ENCODE data around the gene WNT3. TPM values are rescaled to one million over a fixed set of nuclear protein-coding genes. Genes with fewer than 3 reads are reported as not detected.

WNT3 gene
- total RNA-seq, 1 experiment from 2014 or later: 6.1 TPM

DNA sequence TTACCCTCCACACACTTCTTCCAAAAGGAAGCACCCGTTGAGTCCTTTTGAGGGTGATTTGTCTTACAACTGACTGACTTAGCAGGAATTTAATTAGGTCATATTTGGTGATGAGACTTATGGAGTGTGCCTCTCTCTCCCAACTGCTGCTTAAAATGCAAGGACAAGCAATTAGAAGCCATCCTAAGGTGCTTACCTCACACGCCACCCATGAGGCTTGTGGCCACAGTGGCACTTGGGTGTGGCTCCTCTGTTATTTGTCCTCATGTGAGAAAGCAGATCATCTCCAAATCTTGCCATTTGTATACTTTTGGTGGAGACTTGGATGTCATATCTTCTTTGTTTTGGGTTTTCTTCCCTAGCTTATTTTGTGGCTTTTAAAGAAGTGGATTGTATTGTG lies 61.6 kb downstream of the WNT3 start:
- intact Hi-C loops (cut with micrococcal nuclease; ENCODE audit: unreplicated experiment): no loop called here
- TF ChIP-seq, protein P1, sequence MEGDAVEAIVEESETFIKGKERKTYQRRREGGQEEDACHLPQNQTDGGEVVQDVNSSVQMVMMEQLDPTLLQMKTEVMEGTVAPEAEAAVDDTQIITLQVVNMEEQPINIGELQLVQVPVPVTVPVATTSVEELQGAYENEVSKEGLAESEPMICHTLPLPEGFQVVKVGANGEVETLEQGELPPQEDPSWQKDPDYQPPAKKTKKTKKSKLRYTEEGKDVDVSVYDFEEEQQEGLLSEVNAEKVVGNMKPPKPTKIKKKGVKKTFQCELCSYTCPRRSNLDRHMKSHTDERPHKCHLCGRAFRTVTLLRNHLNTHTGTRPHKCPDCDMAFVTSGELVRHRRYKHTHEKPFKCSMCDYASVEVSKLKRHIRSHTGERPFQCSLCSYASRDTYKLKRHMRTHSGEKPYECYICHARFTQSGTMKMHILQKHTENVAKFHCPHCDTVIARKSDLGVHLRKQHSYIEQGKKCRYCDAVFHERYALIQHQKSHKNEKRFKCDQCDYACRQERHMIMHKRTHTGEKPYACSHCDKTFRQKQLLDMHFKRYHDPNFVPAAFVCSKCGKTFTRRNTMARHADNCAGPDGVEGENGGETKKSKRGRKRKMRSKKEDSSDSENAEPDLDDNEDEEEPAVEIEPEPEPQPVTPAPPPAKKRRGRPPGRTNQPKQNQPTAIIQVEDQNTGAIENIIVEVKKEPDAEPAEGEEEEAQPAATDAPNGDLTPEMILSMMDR (IDR thresholded peaks at IDR 0.05; ENCODE audit: unreplicated experiment): no peak
- no peaks in the 10 kb centered on the region for H3K9me3 Mint-ChIP-seq (ENCODE audit: low read depth, unreplicated experiment)
- H3K36me3 Mint-ChIP-seq (ENCODE audit: insufficient read depth, unreplicated experiment): peaks cover 15% of the 10 kb centered on the region
- H3K27me3 Mint-ChIP-seq (ENCODE audit: unreplicated experiment): no peaks in the 10 kb centered on the region
- CTCF ChIA-PET: interaction anchor here (0.9 to 1.1 kb wide), 2 partner anchors 9 to 29 kb away, joined by 4 to 5 read pairs; no protein-coding TSS in a partner anchor
- no TSS peak for BruUV-seq (replicated peaks)
- DNase-seq: no peak
- H3K4me3 Mint-ChIP-seq (ENCODE audit: low read depth, unreplicated experiment): no peak overlapping the region
- H3K27ac Mint-ChIP-seq (ENCODE audit: unreplicated experiment): no peak overlapping the region
- no peaks in the 10 kb centered on the region for H3K4me1 Mint-ChIP-seq (ENCODE audit: low read depth, unreplicated experiment)

DNA sequence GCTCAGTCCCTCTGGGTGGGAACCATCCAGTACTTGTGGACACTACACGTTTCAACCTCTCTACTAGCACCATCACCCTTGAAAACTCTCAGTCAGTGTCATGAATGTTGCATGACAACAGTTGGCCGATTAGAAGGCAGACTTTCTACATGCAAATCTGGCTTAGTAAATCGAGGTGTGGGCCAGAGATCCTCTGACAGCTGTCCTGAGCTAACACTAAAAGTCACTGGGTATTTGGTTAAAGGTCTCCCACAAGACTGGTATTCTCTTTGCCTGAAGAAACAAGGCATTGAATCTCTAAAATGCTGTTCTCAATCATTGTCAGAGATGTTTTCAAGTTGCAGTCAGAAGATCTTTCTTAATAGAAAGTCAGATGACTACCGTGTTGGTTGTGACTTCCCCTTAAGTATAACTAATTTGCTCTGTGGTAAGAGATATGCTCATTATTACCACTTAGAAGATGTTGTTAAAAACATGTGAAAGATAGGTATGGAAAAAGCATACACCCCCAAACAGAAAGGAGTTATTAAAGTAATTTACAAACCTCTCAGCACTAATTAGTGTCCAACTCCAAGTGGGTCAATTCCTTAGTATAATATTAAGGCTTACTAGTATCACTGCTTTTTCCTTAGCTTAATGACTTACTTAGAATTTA lies 62.3 kb downstream of the WNT3 start:
- Mint-ChIP-seq H3K36me3 (ENCODE audit: insufficient read depth, unreplicated experiment) (peaks cover 15% of the 10 kb centered on the region), H3K4me3 (ENCODE audit: low read depth, unreplicated experiment) (no peak overlapping the region), H3K9me3 (ENCODE audit: low read depth, unreplicated experiment) (no peaks in the 10 kb centered on the region), H3K27me3 (ENCODE audit: unreplicated experiment) (no peaks in the 10 kb centered on the region), H3K4me1 (ENCODE audit: low read depth, unreplicated experiment) (no peaks in the 10 kb centered on the region), H3K27ac (ENCODE audit: unreplicated experiment) (no peak overlapping the region)
- intact Hi-C loops (cut with micrococcal nuclease; ENCODE audit: unreplicated experiment): no loop called here
- CTCF ChIA-PET: interaction anchor here (1.1 kb wide), 1 partner anchor 29 kb away, joined by 4 read pairs; no protein-coding TSS in a partner anchor
- TF ChIP-seq, protein P1 (IDR thresholded peaks at IDR 0.05; ENCODE audit: unreplicated experiment): no peak
- DNase-seq: no peak
- TSS peak; percentile 52 for BruUV-seq (replicated peaks)

DNA sequence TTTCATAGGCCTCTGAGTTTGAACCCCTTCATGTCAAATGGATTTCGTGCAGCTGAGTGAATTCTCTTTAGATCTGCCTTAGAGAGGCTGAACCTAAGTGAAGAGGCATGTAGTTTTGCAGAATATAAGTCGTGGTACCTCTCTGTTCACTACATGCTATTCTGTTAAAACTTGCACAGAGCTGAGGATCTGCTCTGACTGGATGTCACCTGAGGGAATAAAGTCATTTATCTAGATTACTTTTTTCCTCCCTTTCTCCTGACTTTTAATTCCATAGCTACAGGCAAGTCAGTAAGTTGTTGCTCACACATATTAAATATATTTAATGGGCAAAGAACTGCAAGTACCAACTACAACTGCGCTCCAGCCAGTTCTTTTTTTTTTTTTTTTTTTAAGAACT lies 64.7 kb downstream of the WNT3 start:
- CTCF ChIA-PET: interaction anchor here (0.6 kb wide), 2 partner anchors 11 to 333 kb away, joined by 3 read pairs; no protein-coding TSS in a partner anchor
- Mint-ChIP-seq H3K4me3 (ENCODE audit: low read depth, unreplicated experiment) (no peak overlapping the region), H3K27me3 (ENCODE audit: unreplicated experiment) (no peaks in the 10 kb centered on the region), H3K9me3 (ENCODE audit: low read depth, unreplicated experiment) (no peaks in the 10 kb centered on the region), H3K4me1 (ENCODE audit: low read depth, unreplicated experiment) (no peaks in the 10 kb centered on the region), H3K27ac (ENCODE audit: unreplicated experiment) (no peak overlapping the region), H3K36me3 (ENCODE audit: insufficient read depth, unreplicated experiment) (peaks cover 15% of the 10 kb centered on the region)
- TF ChIP-seq, protein P1 (IDR thresholded peaks at IDR 0.05; ENCODE audit: unreplicated experiment): no peak
- BruUV-seq (replicated peaks): no TSS peak
- intact Hi-C loops (cut with micrococcal nuclease; ENCODE audit: unreplicated experiment): no loop called here
- no peak for DNase-seq

DNA sequence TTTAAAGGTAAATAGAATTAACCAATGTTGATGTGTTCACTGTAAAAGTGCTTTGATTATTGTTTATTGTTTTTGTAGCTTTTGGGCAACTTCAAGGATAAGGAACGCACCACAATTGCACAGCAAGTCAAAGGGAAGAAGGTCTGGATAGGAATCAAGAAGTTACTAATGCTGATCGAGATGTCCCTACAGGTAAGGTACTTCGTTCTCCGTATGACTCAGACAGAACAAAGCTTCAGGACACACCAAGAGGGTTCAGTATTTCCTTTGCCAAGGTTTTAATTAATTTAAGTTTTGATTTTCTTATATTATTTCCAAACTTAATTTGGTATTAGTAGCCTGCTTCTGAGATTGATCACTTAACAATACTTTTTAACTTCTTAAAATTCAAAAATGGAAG lies 67.1 kb downstream of the WNT3 start:
- CTCF ChIA-PET: interaction anchor here (0.8 kb wide), 1 partner anchor 28 kb away, joined by 5 read pairs; no protein-coding TSS in a partner anchor

More for the DNA sequence above, 67.1 kb downstream of the WNT3 start:
- H3K4me1 Mint-ChIP-seq (ENCODE audit: low read depth, unreplicated experiment): no peaks in the 10 kb centered on the region
- H3K36me3 Mint-ChIP-seq (ENCODE audit: insufficient read depth, unreplicated experiment): peaks cover 15% of the 10 kb centered on the region
- H3K27ac Mint-ChIP-seq (ENCODE audit: unreplicated experiment): no peak overlapping the region
- no peaks in the 10 kb centered on the region for H3K9me3 Mint-ChIP-seq (ENCODE audit: low read depth, unreplicated experiment)
- intact Hi-C loops (cut with micrococcal nuclease; ENCODE audit: unreplicated experiment): no loop called here
- TF ChIP-seq, protein P1 (IDR thresholded peaks at IDR 0.05; ENCODE audit: unreplicated experiment): no peak
- no peak overlapping the region for H3K4me3 Mint-ChIP-seq (ENCODE audit: low read depth, unreplicated experiment)
- BruUV-seq (replicated peaks): no TSS peak
- H3K27me3 Mint-ChIP-seq (ENCODE audit: unreplicated experiment): no peaks in the 10 kb centered on the region
- no peak for DNase-seq
